Activated CD8-positive, alpha-beta T cell treated with anti-CD3 and anti-CD28 coated beads for 36 hours (primary cell): Measurements from ENCODE around the gene PALM. TPM values are rescaled to one million over a fixed set of nuclear protein-coding genes. Genes with fewer than 3 reads are reported as not detected.
A peak's percentile ranks its signal among the peaks of the same experiment; 100 is the strongest.
"Not testable (repeated sequence)": the region's sequence is repeated elsewhere in the genome, so short reads cannot be mapped to it uniquely, and the experiment has no call there.

Experiments
- ATAC-seq: fragments of 200-7000 bp; cut with Tn5 transposase; one replicate; pipeline ENCODE4 v1.10.0; 2021; ENCODE audit warnings: mild to moderate bottlenecking, moderate library complexity
- CTCF ChIA-PET: fragments of 350-600 bp; sonication (Branson Sonifier 250); formaldehyde crosslinking; loops from one replicate; lab custom pipeline; 2021; ENCODE audit warnings: antibody characterized with exemption; lab: Charles Lee
- POLR2A ChIA-PET: fragments of 350-600 bp; sonication (Branson Sonifier 250); formaldehyde crosslinking; loops from one replicate; lab custom pipeline; 2021; ENCODE audit warnings: antibody characterized with exemption; lab: Charles Lee
- DNase-seq: peaks from one replicate; pipeline ENCODE4 v3.0.0-alpha.2; 2020
- H3K27ac Mint-ChIP-seq: one replicate; pipeline ENCODE4 v1.8.0; 2021; ENCODE audit warnings: mild to moderate bottlenecking, mixed read lengths
- H3K27me3 Mint-ChIP-seq: one replicate; pipeline ENCODE4 v1.8.0; 2021; ENCODE audit warnings: mixed read lengths
- H3K36me3 Mint-ChIP-seq: one replicate; pipeline ENCODE4 v1.8.0; 2021; ENCODE audit warnings: low read depth, mixed read lengths
- H3K4me1 Mint-ChIP-seq: one replicate; pipeline ENCODE4 v1.8.0; 2021; ENCODE audit warnings: low read depth, mixed read lengths
- H3K4me3 Mint-ChIP-seq: one replicate; pipeline ENCODE4 v1.8.0; 2021; ENCODE audit warnings: mild to moderate bottlenecking, moderate library complexity, mixed read lengths
- H3K9me3 Mint-ChIP-seq: one replicate; pipeline ENCODE4 v1.8.0; 2021; ENCODE audit warnings: mixed read lengths
- CTCF ChIP-seq: fragments of 200-600 bp; IDR thresholded peaks from one replicate; pipeline ENCODE4 v1.8.0; 2022; ENCODE audit warnings: antibody characterized with exemption, mild to moderate bottlenecking
- intact Hi-C: fragments of 100-400 bp; cut with micrococcal nuclease; formaldehyde crosslinking; loops from one replicate; pipeline ENCODE4 v1.10.0; 2022
- total RNA-seq, 2 experiments: library from RNA; stranded (reverse); gene quantifications; one replicate each; pipeline ENCODE4 v1.2.3, GENCODE V29; 2021

Gene PALM
- total RNA-seq, 2 experiments from 2014 or later: 0.22 to 0.36 TPM

GRCh38 chr19:662207-662961 is 46.4 kb upstream of the PALM start:
- Mint-ChIP-seq H3K36me3 (peaks cover 27% of the 10 kb centered on the region), H3K4me1 (peaks cover 25% of the 10 kb centered on the region), H3K4me3 (peak overlapping the region; percentile 95), H3K9me3 (no peaks in the 10 kb centered on the region), H3K27me3 (no peaks in the 10 kb centered on the region), H3K27ac (peak overlapping the region; percentile 93)
- peak; percentile 31 for ATAC-seq
- intact Hi-C loops: no loop called here
- ChIA-PET CTCF (interaction anchor here (1.7 to 1.9 kb wide), 2 partner anchors 72 to 107 kb away, joined by 4 to 13 read pairs; no protein-coding TSS in a partner anchor), POLR2A (interaction anchor here (0.9 to 2.2 kb wide), 4 partner anchors 29 to 136 kb away, joined by 3 to 5 read pairs (median 4); partner anchors contain the start of genes BSG and POLRMT)
- peak; percentile 86 for DNase-seq
- TF ChIP-seq CTCF: no peak

GRCh38 chr19:662962-663681 is 45.6 kb upstream of the PALM start, which contains the start of gene RNF126:
TSS of gene RNF126 (minus strand) at chr19:663214. CDS start at chr19:663121, 93 bp downstream.
- no peak for TF ChIP-seq CTCF
- peak; percentile 72 for ATAC-seq

GRCh38 chr19:663682-664117 is 45.0 kb upstream of the PALM start:
- intact Hi-C loops: loop anchor here (1.0 kb wide), 1 partner anchor 71 kb away; no protein-coding TSS in a partner anchor
- peaks cover 3% of the 10 kb centered on the region for H3K27me3 Mint-ChIP-seq
- H3K4me1 Mint-ChIP-seq: peaks cover 20% of the 10 kb centered on the region
- H3K9me3 Mint-ChIP-seq: no peaks in the 10 kb centered on the region
- ATAC-seq (no peak), DNase-seq (no peak)
- POLR2A ChIA-PET: interaction anchor here (0.7 to 1.3 kb wide), 6 partner anchors 12 to 135 kb away, joined by 3 to 7 read pairs (median 4); partner anchors contain the start of genes FSTL3 and POLRMT
- no peak for TF ChIP-seq CTCF
- H3K27ac Mint-ChIP-seq: peak overlapping the region; percentile 86
- peak overlapping the region; percentile 95 for H3K4me3 Mint-ChIP-seq
- peaks cover 25% of the 10 kb centered on the region for H3K36me3 Mint-ChIP-seq
- CTCF ChIA-PET: interaction anchor here (1.2 to 1.9 kb wide), 3 partner anchors 70 to 153 kb away, joined by 3 to 13 read pairs (median 4); no protein-coding TSS in a partner anchor

More at GRCh38 chr19:662962-663681, 45.6 kb upstream of the PALM start, which contains the start of gene RNF126:
- peak within 1 kb of the TSS; percentile 93 for H3K27ac Mint-ChIP-seq
- ChIA-PET CTCF (interaction anchor here (1.2 to 1.9 kb wide), 3 partner anchors 71 to 152 kb away, joined by 3 to 13 read pairs (median 4); no protein-coding TSS in a partner anchor), POLR2A (interaction anchor here (0.7 to 1.3 kb wide), 7 partner anchors 12 to 135 kb away, joined by 3 to 7 read pairs (median 4); partner anchors contain the start of genes BSG, FSTL3 and POLRMT)
- H3K27me3 Mint-ChIP-seq: peaks cover 2% of the 10 kb centered on the region
- intact Hi-C loops: no loop called here
- peaks cover 24% of the 10 kb centered on the region for H3K4me1 Mint-ChIP-seq
- peaks cover 25% of the 10 kb centered on the region for H3K36me3 Mint-ChIP-seq
- peak; percentile 92 for DNase-seq
- H3K9me3 Mint-ChIP-seq: no peaks in the 10 kb centered on the region
- H3K4me3 Mint-ChIP-seq: peak within 1 kb of the TSS; percentile 95

- no peaks in the 10 kb centered on the region for H3K9me3 Mint-ChIP-seq
- ChIA-PET CTCF (no interaction called here), POLR2A (no interaction called here)
- peaks cover 16% of the 10 kb centered on the region for H3K36me3 Mint-ChIP-seq
- peak overlapping the region; percentile 63 for H3K27ac Mint-ChIP-seq
- H3K4me3 Mint-ChIP-seq: peak overlapping the region; percentile 35
- DNase-seq (peak; percentile 84), ATAC-seq (no peak)
- peaks cover 13% of the 10 kb centered on the region for H3K4me1 Mint-ChIP-seq
- intact Hi-C loops: loop anchor here (1.0 kb wide), 1 partner anchor 69 kb away; no protein-coding TSS in a partner anchor
- H3K27me3 Mint-ChIP-seq: peaks cover 8% of the 10 kb centered on the region
- TF ChIP-seq CTCF: peak; percentile 98
These were observed 43.8 kb upstream of the PALM start for GRCh38 chr19:664913-665443.

- H3K27ac Mint-ChIP-seq, H3K4me3 Mint-ChIP-seq, H3K36me3 Mint-ChIP-seq, H3K9me3 Mint-ChIP-seq, H3K27me3 Mint-ChIP-seq, intact Hi-C loops, POLR2A ChIA-PET, DNase-seq, H3K4me1 Mint-ChIP-seq, ATAC-seq: not testable (repeated sequence)
- CTCF ChIA-PET: interaction anchor here (1.0 to 1.6 kb wide), 3 partner anchors 14 to 67 kb away, joined by 3 to 4 read pairs (median 4); no protein-coding TSS in a partner anchor
These were observed 41.7 kb upstream of the PALM start for GRCh38 chr19:666985-667573.

GRCh38 chr19:668675-669434 is 39.9 kb upstream of the PALM start:
- CTCF ChIA-PET: interaction anchor here (1.0 to 2.4 kb wide), 2 partner anchors 65 to 69 kb away, joined by 5 to 10 read pairs; no protein-coding TSS in a partner anchor
- H3K36me3 Mint-ChIP-seq, intact Hi-C loops, H3K9me3 Mint-ChIP-seq, H3K4me3 Mint-ChIP-seq, H3K4me1 Mint-ChIP-seq, ATAC-seq, H3K27ac Mint-ChIP-seq, POLR2A ChIA-PET, DNase-seq: not testable (repeated sequence)
- peaks cover 11% of the 10 kb centered on the region for H3K27me3 Mint-ChIP-seq
